Tibial nerve (tissue), 4 donors: ENCODE data around the gene ORC6. TPM values are rescaled to one million over a fixed set of nuclear protein-coding genes. Genes with fewer than 3 reads are reported as not detected.

Source experiments
- DNase-seq, 2 donors: peaks; one replicate each; pipeline ENCODE4 v3.0.0-alpha.2; 2019; ENCODE audit warnings: low spot score in 2 of 2
- H3K27ac ChIP-seq, 4 donors: fragments of 200-600 bp; sonication (generic) in 3 of 4; one replicate each; pipeline ENCODE4 v1.5.1; 2017 to 2019; ENCODE audit warnings: mild to moderate bottlenecking in 1 of 4
- H3K27me3 ChIP-seq, 2 donors: fragments of 200-600 bp; sonication (generic) in 1 of 2; one replicate each; pipeline versions ENCODE4 v1.5.1 to v1.6.0; 2017 to 2019
- H3K36me3 ChIP-seq, 3 donors: fragments of 200-600 bp; sonication (generic); one replicate each; pipeline ENCODE4 v1.5.1; 2018 to 2019
- H3K4me1 ChIP-seq, 4 donors: fragments of 200-600 bp; sonication (generic) in 3 of 4; one replicate each; pipeline ENCODE4 v1.5.1; 2017 to 2019
- H3K4me3 ChIP-seq, 4 donors: fragments of 200-600 bp; sonication (generic) in 3 of 4; one replicate each; pipeline ENCODE4 v1.5.1; 2017 to 2019; ENCODE audit warnings: mild to moderate bottlenecking in 1 of 4, moderate library complexity in 1 of 4
- H3K9me3 ChIP-seq, 4 donors: fragments of 200-600 bp; sonication (generic) in 3 of 4; one replicate each; pipeline ENCODE4 v1.5.1; 2017 to 2019
- EP300 ChIP-seq, 2 donors: sonication (generic); formaldehyde crosslinking; IDR thresholded peaks; one replicate each; pipeline ENCODE4 v1.6.1; 2017; ENCODE audit warnings: antibody characterized with exemption in 2 of 2, mild to moderate bottlenecking in 1 of 2
- POLR2A ChIP-seq, 2 donors: fragments of 450-650 bp; IDR thresholded peaks; one replicate each; pipeline ENCODE4 v1.6.1; 2017; ENCODE audit warnings: antibody characterized with exemption in 2 of 2, mild to moderate bottlenecking in 2 of 2, moderate library complexity in 2 of 2
- WGBS, 2 donors: methylation state at CpG; one replicate each; pipeline ENCODE4 v1.1.5; 2018; 5-methylcytosine and 5-hydroxymethylcytosine counted together
- total RNA-seq, 4 donors: library from RNA; depleted of rRNA; stranded (reverse); fragments of >200 nt; gene quantifications; one replicate each; pipeline ENCODE4 v1.1.0, GENCODE V29; 2016
- TF ChIP-seq, protein P1 (sequence below), 5 experiments: fragments of 200-600 bp in 3 of 5; fragments of 450-650 bp in 2 of 5; sonication (generic) in 3 of 5; IDR thresholded peaks; one replicate each; pipeline ENCODE4 v1.5.1; 2016 to 2019; ENCODE audit warnings: antibody characterized with exemption in 5 of 5, mild to moderate bottlenecking in 3 of 5, moderate library complexity in 2 of 5

Gene ORC6
- total RNA-seq, 4 donors from 2014 or later = 0.42 to 3.6 (median 1.2) TPM

DNA sequence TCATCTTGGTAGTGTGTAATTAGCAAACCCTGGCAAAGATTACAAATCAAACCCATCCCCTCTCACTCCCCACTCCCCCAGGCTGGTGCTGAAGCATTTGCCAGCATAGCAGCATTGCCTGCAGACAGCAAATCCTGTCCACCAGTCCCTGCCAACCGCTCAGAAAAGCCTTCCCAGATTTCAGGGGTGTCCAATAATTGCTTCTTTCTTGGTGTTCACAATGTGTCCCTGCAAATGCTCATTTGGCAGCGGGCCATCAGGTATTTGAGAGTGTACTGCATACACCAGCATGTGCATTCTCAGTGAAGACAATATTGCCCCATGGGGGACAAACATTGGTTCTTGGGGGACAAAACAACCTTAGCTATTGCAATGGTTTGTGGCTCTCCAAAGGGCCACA, 28.2 kb downstream of the ORC6 start:
- Histone ChIP-seq H3K4me1 (no peaks in the 10 kb centered on the region), H3K4me3 (no peak overlapping the region), H3K36me3 (no peaks in the 10 kb centered on the region), H3K27ac (no peak overlapping the region), H3K27me3 (no peaks in the 10 kb centered on the region), H3K9me3 (no peaks in the 10 kb centered on the region)
- TF ChIP-seq, protein P1, sequence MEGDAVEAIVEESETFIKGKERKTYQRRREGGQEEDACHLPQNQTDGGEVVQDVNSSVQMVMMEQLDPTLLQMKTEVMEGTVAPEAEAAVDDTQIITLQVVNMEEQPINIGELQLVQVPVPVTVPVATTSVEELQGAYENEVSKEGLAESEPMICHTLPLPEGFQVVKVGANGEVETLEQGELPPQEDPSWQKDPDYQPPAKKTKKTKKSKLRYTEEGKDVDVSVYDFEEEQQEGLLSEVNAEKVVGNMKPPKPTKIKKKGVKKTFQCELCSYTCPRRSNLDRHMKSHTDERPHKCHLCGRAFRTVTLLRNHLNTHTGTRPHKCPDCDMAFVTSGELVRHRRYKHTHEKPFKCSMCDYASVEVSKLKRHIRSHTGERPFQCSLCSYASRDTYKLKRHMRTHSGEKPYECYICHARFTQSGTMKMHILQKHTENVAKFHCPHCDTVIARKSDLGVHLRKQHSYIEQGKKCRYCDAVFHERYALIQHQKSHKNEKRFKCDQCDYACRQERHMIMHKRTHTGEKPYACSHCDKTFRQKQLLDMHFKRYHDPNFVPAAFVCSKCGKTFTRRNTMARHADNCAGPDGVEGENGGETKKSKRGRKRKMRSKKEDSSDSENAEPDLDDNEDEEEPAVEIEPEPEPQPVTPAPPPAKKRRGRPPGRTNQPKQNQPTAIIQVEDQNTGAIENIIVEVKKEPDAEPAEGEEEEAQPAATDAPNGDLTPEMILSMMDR (IDR thresholded peaks at IDR 0.05) = no peak
- TF ChIP-seq EP300 (IDR thresholded peaks at IDR 0.05) (no peak), POLR2A (IDR thresholded peaks at IDR 0.05) (no peak)
- no peak for DNase-seq
- 77 to 83% methylated on average over 2 of the region's 2 CpGs for WGBS, 2 donors

DNA sequence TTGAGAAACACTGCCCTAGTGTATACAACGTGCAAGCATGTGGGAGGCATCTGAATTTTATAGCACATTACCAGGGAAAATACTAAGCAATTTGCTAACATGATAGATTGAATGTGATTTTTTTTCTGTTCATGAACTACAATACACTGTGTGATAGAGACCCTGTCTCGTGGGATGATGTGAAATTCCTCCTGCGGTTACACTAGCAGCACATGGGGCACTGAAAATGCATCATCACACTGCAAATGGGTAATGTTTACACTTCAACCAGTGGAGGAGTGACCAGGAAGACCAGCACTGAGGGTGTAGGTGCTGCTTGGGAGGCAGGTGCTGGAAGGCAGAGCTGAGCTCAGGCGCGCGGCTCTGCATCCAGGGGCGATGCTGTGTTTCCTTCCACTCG, 28.8 kb downstream of the ORC6 start:
- no peaks in the 10 kb centered on the region for H3K4me1 ChIP-seq
- H3K9me3 ChIP-seq = no peaks in the 10 kb centered on the region
- WGBS, 2 donors = 77 to 82% methylated on average over 8 of the region's 8 CpGs
- no peak overlapping the region for H3K27ac ChIP-seq
- TF ChIP-seq, protein P1 (IDR thresholded peaks at IDR 0.05) = no peak
- TF ChIP-seq POLR2A (IDR thresholded peaks at IDR 0.05) (no peak), EP300 (IDR thresholded peaks at IDR 0.05) (no peak)
- H3K36me3 ChIP-seq = no peaks in the 10 kb centered on the region
- no peak for DNase-seq
- no peaks in the 10 kb centered on the region for H3K27me3 ChIP-seq
- H3K4me3 ChIP-seq = no peak overlapping the region

GRCh38 chr16:46719528-46719927, 30.1 kb downstream of the ORC6 start:
- TF ChIP-seq, protein P1 (IDR thresholded peaks at IDR 0.05) = no peak
- TF ChIP-seq EP300 (IDR thresholded peaks at IDR 0.05) (no peak), POLR2A (IDR thresholded peaks at IDR 0.05) (no peak)
- no peaks in the 10 kb centered on the region for H3K27me3 ChIP-seq
- no peak overlapping the region for H3K4me3 ChIP-seq
- no peak for DNase-seq
- H3K4me1 ChIP-seq = no peaks in the 10 kb centered on the region
- H3K9me3 ChIP-seq = no peaks in the 10 kb centered on the region
- H3K27ac ChIP-seq = no peak overlapping the region
- 87 to 95% methylated on average over 6 of the region's 6 CpGs for WGBS, 2 donors
- H3K36me3 ChIP-seq = no peaks in the 10 kb centered on the region

DNA sequence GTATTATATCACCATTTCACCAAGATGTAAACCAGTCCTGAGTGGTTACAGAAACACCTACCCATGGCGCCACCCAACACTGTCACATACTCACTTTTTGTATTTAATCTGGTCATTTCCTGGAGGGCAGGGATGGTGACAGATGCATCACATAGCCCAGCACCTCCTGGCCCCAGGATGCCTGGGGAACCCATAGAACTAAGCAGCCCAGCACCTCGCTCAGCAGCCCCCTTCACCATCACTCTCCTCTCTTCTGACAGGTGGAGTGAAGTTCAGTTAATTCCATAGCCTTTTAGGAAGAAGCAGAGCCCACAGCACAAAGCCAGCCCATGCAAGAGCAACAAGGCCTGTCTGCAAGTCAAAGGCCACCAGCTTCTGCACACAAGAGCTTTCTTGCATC, 31.2 kb downstream of the ORC6 start:
- no peaks in the 10 kb centered on the region for H3K27me3 ChIP-seq
- H3K9me3 ChIP-seq = peaks cover 0 to 8% (median 3%) of the 10 kb centered on the region in 4 donors
- DNase-seq = no peak
- no peaks in the 10 kb centered on the region for H3K36me3 ChIP-seq
- H3K4me1 ChIP-seq = no peaks in the 10 kb centered on the region
- H3K27ac ChIP-seq = no peak overlapping the region
- 88% methylated on average over 2 of the region's 2 CpGs for WGBS, 2 donors
- H3K4me3 ChIP-seq = no peak overlapping the region
- TF ChIP-seq EP300 (IDR thresholded peaks at IDR 0.05) (no peak), POLR2A (IDR thresholded peaks at IDR 0.05) (no peak)
- TF ChIP-seq, protein P1 (IDR thresholded peaks at IDR 0.05) = no peak

GRCh38 chr16:46721885-46722284, 32.4 kb downstream of the ORC6 start:
- Histone ChIP-seq H3K36me3 (no peaks in the 10 kb centered on the region), H3K4me3 (no peak overlapping the region), H3K4me1 (no peaks in the 10 kb centered on the region), H3K27me3 (no peaks in the 10 kb centered on the region), H3K27ac (no peak overlapping the region), H3K9me3 (peaks cover 0 to 13% (median 3%) of the 10 kb centered on the region in 4 donors)
- 78 to 79% methylated on average over 4 of the region's 4 CpGs for WGBS, 2 donors
- DNase-seq = no peak
- TF ChIP-seq POLR2A (IDR thresholded peaks at IDR 0.05) (no peak), EP300 (IDR thresholded peaks at IDR 0.05) (no peak)
- TF ChIP-seq, protein P1 (IDR thresholded peaks at IDR 0.05) = no peak
